Measurements from ENCODE around the gene VEPH1.

DNA sequence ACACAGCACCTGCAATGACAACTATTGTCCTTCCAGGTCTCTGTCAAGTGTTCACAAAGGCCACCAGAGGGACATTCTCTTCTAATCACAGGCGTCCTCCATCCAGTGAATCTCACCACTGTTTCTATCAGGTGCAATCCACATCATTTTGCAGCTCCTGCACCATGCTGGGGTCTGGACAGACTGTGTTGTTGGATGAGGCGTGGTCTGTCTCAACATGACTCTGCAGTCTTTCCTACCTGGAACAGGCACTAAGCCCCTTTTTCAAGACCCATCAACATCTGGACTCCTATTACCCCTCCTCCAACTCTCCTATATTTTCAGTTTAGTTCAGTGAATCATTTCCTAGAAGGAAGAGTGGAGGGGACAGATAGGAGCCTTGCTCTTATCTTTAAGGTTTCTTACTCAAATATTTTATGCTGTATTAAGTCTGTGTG lies 31.5 kb upstream of the VEPH1 start:
- no peak for TF ChIP-seq SIN3A (IDR thresholded peaks at IDR 0.05; ENCODE audit: borderline replicate concordance, insufficient read depth, low read depth, low read length)
- TF ChIP-seq, protein P1, sequence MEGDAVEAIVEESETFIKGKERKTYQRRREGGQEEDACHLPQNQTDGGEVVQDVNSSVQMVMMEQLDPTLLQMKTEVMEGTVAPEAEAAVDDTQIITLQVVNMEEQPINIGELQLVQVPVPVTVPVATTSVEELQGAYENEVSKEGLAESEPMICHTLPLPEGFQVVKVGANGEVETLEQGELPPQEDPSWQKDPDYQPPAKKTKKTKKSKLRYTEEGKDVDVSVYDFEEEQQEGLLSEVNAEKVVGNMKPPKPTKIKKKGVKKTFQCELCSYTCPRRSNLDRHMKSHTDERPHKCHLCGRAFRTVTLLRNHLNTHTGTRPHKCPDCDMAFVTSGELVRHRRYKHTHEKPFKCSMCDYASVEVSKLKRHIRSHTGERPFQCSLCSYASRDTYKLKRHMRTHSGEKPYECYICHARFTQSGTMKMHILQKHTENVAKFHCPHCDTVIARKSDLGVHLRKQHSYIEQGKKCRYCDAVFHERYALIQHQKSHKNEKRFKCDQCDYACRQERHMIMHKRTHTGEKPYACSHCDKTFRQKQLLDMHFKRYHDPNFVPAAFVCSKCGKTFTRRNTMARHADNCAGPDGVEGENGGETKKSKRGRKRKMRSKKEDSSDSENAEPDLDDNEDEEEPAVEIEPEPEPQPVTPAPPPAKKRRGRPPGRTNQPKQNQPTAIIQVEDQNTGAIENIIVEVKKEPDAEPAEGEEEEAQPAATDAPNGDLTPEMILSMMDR (IDR thresholded peaks at IDR 0.05), result peak; percentile 10; the same call in 1 of the 2 replicates
- TF ChIP-seq POLR2AphosphoS5 (IDR thresholded peaks at IDR 0.05; ENCODE audit: low read depth, low read length), result no peak
